Lower leg skin (tissue), 3 donors: ENCODE results near the gene GPR151.

Experiments
- CTCF ChIP-seq, 3 donors: fragments of 450-650 bp; IDR thresholded peaks; one replicate each; pipeline ENCODE4 v1.5.1; 2016; ENCODE audit warnings: antibody characterized with exemption in 3 of 3, mild to moderate bottlenecking in 3 of 3, moderate library complexity in 2 of 3
- POLR2A ChIP-seq, 2 donors: fragments of 450-650 bp; IDR thresholded peaks; one replicate each; pipeline ENCODE4 v1.6.1; 2016 to 2017; ENCODE audit warnings: antibody characterized with exemption in 2 of 2, mild to moderate bottlenecking in 1 of 2, moderate library complexity in 1 of 2

DNA sequence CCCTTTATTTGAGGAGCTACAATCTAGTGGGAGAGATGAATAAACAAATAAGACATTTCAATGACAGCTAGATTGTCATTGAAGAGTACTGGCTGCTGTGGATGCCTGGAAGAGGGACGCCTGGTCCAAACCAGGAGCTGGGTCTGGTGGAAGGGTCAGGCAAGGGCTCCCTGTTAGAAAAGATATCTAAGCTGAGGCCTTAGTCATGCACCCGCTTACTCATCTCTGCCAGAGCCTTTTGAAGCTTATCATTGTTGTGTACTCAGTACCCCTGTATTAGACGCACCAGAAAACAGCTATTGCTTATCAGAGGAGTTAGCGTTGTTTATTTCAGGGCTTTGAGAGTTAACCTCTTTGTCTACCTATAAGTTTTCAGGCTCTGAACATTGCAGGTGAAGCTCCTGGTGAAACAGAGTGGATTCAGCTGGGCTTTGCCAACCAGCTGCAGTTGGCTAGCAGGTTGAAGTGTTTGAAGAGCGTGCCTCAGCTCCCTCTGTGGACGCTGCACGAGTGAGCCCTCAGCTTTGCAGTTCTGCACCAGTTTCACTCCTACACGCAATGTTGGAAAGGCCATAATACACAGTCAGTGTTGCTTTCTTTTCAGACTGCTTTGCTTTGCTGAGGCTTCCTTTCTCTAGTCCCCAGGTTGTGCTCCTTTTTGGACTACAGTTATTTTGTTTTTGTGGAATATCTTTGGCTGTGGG is 5.6 kb upstream of the GPR151 start:
- no peak for TF ChIP-seq CTCF (IDR thresholded peaks at IDR 0.05)
- no peak for TF ChIP-seq POLR2A (IDR thresholded peaks at IDR 0.05)
